ENCODE results near the gene HKDC1.

Gene HKDC1

GRCh38 chr10:69261184-69261583, 41.1 kb downstream of the HKDC1 start:
- TF ChIP-seq CTCF (conservative IDR thresholded peaks at IDR 0.05; ENCODE audit: low read depth, low read length), result no peak
- no peak for DNase-seq (ENCODE audit: low read depth)
- H3K4me3 ChIP-seq (ENCODE audit: low read depth, low read length), result no peak overlapping the region

- H3K4me3 ChIP-seq (ENCODE audit: low read depth, low read length), result no peak overlapping the region
- no peak for TF ChIP-seq CTCF (conservative IDR thresholded peaks at IDR 0.05; ENCODE audit: low read depth, low read length)
- DNase-seq (ENCODE audit: low read depth), result no peak
Measured at GRCh38 chr10:69262292-69262751, 42.2 kb downstream of the HKDC1 start.

- H3K4me3 ChIP-seq (ENCODE audit: low read depth, low read length), result no peak overlapping the region
- DNase-seq (ENCODE audit: low read depth), result no peak
- no peak for TF ChIP-seq CTCF (conservative IDR thresholded peaks at IDR 0.05; ENCODE audit: low read depth, low read length)
Measured at GRCh38 chr10:69265521-69265920, 45.4 kb downstream of the HKDC1 start.

GRCh38 chr10:69268761-69269416, 48.8 kb downstream of the HKDC1 start:
- no peak for DNase-seq (ENCODE audit: low read depth)
- TF ChIP-seq CTCF (conservative IDR thresholded peaks at IDR 0.05; ENCODE audit: low read depth, low read length), result no peak
- no peak overlapping the region for H3K4me3 ChIP-seq (ENCODE audit: low read depth, low read length)

- TF ChIP-seq CTCF (conservative IDR thresholded peaks at IDR 0.05; ENCODE audit: low read depth, low read length), result no peak
- DNase-seq (ENCODE audit: low read depth), result peak; percentile 55
- H3K4me3 ChIP-seq (ENCODE audit: low read depth, low read length), result no peak overlapping the region
Measured at GRCh38 chr10:69269761-69270160, 49.6 kb downstream of the HKDC1 start.

- TF ChIP-seq CTCF (conservative IDR thresholded peaks at IDR 0.05; ENCODE audit: low read depth, low read length), result no peak
- H3K4me3 ChIP-seq (ENCODE audit: low read depth, low read length), result no peak overlapping the region
- DNase-seq (ENCODE audit: low read depth), result no peak
Measured at GRCh38 chr10:69270990-69271389, 50.9 kb downstream of the HKDC1 start.

- peak; percentile 24 for DNase-seq (ENCODE audit: low read depth)
- H3K4me3 ChIP-seq (ENCODE audit: low read depth, low read length), result no peak overlapping the region
- TF ChIP-seq CTCF (conservative IDR thresholded peaks at IDR 0.05; ENCODE audit: low read depth, low read length), result no peak
Measured at GRCh38 chr10:69272624-69273023, 52.5 kb downstream of the HKDC1 start.

All from choroid plexus epithelial cell (primary cell).